GM21367 (cell line): Measurements from ENCODE around the gene PHF10.
"Not testable (repeated sequence)": the region's sequence is repeated elsewhere in the genome, so short reads cannot be mapped to it uniquely, and the experiment has no call there.

Source experiments
- ATAC-seq: cut with Tn5 transposase; IDR thresholded peaks from one replicate; pipeline ENCODE4 v1.9.1; 2021; ENCODE audit not compliant: unreplicated experiment

The PHF10 gene

GRCh38 chr6:169723200-169723909 lies 945 bp downstream of the PHF10 start:
- ATAC-seq = peak; percentile 34

DNA sequence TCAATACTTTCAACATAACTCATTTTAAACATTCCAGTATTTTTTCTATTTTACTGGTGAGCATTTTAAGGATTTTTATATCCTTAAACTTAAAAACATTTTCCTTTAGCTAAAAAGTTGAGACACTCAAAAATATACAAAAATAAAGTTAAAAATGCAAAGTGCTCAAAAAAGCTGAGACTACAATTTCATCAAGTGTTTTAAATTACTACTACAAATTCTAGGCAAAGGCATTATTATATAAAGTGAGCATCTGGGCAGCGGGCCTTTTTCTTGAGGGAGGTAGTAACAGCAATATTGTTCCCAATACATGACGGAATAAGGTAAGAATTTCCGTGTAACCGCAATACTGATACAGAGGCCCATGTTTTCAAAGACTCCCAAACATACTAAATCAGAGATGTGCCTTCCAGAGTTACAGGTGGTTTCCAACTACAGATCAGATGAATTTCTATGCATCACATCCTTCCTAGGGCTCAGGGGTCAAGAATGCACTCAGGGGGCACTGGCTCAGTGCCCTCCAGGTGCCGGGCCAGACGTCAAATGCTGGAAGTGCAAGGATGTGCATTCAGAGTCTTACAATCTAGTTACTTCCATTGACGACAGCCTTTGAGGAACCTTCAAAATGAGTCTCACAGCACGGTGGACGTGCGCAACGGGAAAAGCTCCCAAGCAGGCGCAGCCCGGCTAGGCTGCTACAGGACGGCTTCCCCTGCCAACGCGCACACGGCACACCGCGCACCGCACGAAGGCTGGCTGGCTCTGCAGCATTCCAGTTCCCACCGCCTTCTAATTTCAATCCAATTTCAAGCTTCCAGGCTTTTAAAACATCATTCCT lies 1.7 kb downstream of the PHF10 start:
- ATAC-seq = no peak

GRCh38 chr6:169720207-169720855 lies 4.0 kb downstream of the PHF10 start:
- no peak for ATAC-seq

GRCh38 chr6:169719117-169719516 lies 5.2 kb downstream of the PHF10 start:
- no peak for ATAC-seq

- no peak for ATAC-seq
Observed at GRCh38 chr6:169714595-169714994, 9.7 kb downstream of the PHF10 start.

- ATAC-seq = no peak
Observed at GRCh38 chr6:169714178-169714577, 10.1 kb downstream of the PHF10 start.

GRCh38 chr6:169710009-169710408 lies 14.3 kb downstream of the PHF10 start:
- ATAC-seq = no peak

- ATAC-seq = no peak
Observed at GRCh38 chr6:169709293-169709692, 15.0 kb downstream of the PHF10 start.

DNA sequence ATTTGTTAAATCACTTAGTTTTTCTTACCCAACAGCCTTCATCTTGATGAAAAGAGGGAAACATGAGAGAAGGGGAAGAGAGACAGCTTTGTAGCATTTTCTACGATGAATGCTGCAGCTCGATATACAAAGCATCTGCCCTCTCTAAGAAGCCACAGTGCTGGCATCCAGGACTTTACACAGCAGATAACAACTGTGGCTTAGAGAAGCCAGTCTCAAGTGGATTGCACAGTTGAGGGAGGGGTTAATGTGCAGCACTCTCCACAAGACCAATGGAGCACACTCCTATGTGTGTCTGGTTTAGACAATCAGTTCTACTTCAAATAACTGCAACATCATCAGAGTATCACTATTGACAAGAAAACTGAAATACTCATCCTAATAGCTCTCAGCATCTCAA lies 16.5 kb downstream of the PHF10 start:
- no peak for ATAC-seq

DNA sequence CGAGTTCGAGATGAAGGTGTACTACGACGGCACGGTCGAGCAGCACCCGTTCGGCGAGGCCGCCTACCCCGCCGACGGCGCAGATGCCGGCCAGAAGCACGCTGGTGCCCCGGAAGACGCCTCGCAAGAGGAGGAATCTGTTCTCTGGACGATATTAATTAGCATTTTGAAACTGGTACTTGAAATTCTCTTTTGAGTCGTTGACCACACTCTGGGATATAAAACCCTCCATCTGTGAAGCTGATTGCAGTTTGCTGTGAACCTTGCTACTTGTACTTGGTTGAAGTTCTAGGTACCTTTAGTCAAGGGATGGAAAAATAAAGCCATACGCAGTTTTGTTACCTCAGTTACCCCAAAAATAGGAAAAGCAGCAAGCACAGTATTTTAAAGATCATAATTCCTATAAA lies 21.5 kb downstream of the PHF10 start:
- no peak for ATAC-seq

DNA sequence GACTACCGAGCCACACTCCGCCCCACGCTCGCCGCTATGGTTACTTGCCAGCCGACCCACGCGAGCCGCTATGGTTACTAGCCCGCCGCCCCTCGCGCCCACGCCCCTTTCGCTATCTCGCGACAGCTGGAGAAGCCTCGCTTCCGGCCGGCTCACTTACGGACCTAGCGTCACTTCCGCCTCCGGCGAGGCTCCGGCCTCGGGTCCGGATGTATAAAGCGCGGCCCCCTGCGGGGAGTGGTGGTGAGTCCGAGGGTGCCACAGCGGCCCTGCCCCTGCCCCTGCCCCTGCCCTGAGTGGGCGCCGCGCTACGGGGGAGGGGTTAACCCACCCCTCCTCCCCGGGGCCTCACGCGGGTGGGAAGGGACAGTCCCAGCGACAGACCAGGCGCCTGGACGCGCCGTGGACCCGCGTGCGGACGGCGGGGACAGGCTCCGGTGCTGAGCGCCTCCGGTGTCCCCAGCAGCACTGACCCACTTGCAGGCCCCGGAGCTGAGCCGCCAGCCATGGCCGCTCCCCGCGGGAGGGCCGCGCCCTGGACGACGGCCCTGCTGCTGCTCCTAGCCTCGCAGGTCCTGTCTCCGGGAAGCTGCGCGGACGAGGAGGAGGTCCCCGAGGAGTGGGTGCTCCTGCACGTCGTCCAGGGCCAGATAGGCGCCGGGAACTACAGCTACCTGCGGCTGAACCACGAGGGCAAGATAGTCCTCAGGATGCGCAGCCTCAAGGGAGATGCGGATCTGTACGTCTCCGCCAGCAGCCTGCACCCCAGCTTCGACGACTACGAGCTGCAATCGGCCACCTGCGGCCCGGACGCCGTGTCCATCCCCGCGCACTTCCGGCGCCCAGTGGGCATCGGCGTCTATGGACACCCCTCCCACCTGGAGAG lies 22.1 kb downstream of the PHF10 start, which contains the start of the genes C6orf120 and WDR27:
TSS of gene C6orf120 (plus strand) at position 173 of the 886 bp plus-strand sequence. CDS start at position 507, 334 bp downstream.
TSS of gene WDR27 (minus strand) at position 76 of the 886 bp plus-strand sequence. CDS start 13,024 bp downstream, outside the sequence.
- ATAC-seq = peak; percentile 96

DNA sequence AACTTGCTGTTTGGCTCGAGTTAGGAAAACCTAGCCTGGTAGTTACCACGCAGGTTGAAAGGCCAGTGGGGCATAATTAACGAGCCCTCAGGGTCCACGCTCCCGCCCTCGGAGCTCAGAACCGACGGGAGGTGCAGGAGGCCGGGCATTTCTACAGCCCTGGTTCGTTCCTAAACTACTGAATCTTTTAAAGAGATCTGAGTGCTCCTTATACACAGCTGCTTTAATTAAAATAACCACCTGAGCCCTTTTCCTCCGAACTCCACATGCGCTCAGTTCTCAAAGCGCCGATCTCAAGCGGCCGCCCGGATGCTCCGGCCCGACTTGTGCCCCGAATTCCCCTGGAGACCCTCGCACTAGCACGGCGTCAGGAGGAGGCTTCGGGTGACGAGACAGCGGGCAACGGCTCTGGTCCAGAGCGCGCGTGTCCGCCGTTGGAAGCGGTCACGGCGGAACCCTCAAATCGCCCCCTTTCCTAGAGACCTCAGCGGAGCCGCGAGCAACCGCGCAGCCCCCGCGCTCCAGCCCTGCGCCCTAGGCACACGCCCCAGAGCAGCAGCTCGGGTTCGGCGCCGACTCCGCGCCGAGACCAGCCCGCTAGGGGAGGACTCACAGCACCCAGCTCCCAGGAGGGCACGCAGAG lies 22.9 kb downstream of the PHF10 start:
- ATAC-seq = peak; percentile 2

- no peak for ATAC-seq
Observed at GRCh38 chr6:169700296-169700695, 24.0 kb downstream of the PHF10 start.

DNA sequence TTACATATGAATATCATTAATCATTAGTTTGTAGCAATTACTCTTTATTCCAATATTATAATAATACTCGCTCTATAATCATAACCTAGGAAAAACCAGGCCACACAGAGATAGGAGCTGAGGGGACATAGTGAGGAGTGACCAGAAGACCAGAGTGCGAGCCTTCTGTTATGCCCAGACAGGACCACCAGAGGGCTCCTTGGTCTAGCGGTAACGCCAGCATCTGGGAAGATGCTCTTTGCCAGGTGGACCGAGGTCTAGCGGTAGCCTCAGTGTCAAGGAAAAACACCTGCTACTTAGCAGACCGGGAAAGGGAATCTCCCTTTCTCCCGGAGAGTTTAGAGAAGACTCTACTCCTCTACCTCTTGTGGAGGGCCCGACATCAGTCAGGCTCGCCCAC lies 27.2 kb downstream of the PHF10 start:
- not testable (repeated sequence) for ATAC-seq

DNA sequence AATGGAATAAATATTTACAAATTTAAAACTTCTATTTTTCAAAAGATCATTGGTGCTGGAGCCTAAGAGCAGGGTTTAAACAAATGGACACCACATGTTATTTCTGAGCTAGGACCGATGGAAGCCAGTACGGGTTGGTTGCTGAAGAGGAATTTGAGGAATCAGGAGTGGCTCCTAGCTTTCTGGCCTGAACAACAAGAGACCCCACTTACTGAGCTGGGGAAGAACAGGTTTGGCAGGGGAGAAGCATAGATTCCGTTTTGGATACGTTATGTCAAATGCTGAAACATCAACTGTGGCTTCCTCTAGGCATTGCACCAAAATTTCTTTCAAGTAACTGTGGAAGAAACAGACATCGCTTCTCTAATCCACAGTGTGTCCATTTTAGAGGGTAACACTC lies 29.2 kb downstream of the PHF10 start:
- no peak for ATAC-seq

DNA sequence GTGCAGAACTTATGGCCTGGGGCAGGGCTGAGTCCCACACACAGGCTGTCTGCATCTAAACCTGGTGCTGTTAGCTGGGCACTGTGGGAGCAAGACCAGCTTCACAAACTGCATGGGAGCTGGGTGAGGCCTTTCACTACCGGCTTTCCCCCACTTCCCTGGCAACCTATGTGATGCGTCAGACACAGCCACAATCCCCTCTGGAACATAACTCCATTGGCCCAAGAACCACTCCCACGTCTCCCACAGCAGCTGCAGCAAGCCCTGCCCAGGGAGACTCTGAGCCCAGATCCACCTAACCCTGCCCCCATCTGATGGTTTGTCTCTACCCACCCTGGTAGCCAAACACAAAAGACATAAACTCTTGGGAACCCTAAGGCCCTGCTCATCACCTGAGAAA lies 31.8 kb downstream of the PHF10 start:
- ATAC-seq = no peak

GRCh38 chr6:169691260-169691659 lies 33.0 kb downstream of the PHF10 start:
- ATAC-seq = no peak

DNA sequence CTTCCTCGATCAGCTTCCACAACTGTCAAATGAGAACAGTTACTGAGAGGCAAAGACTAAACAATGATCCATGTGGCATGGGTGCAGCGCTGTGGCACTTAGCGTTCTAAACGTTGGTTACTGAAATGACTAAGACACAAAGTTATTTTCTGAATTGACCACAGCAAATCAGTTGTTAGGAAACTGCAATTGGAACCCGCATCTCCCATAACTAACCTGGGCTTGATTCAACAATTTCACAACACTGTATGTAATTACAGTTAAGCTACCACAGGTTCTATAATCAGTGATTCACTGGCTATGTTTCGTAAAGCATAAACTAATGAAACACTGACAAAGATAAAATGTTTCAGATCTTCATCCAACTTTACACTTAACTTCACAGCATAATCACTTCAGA lies 35.0 kb downstream of the PHF10 start:
- no peak for ATAC-seq

DNA sequence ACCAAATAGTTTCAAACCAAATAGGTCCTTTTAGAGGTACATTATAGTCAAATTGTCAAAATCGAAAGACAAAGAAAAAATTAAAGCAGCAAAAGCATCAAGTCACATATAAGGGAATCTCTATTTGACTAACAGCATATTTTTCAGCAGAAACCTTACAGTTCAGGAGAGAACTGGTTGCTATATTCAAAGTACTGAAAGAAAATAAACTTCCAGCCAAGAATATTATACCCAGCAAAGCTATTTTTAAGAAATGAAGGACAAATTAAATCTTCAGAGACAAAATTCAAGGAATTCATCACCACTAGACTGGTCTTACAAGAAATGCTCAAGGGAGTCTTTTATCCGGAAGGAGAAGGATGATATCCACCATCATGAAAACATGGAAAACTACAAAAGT lies 38.4 kb downstream of the PHF10 start:
- no peak for ATAC-seq

GRCh38 chr6:169684056-169684455 lies 40.2 kb downstream of the PHF10 start:
- no peak for ATAC-seq
